GM21723 (cell line): ENCODE results near the gene CLBA1.
"Not testable (repeated sequence)": the region's sequence is repeated elsewhere in the genome, so short reads cannot be mapped to it uniquely, and the experiment has no call there.

Source experiments
- ATAC-seq: cut with Tn5 transposase; IDR thresholded peaks from one replicate; pipeline ENCODE4 v1.9.1; 2021; ENCODE audit warnings: mild to moderate bottlenecking, moderate library complexity; ENCODE audit not compliant: unreplicated experiment

CLBA1 gene

GRCh38 chr14:104985675-104986486 is at the start of gene CLBA1:
Gene CLBA1, plus strand, starts transcription at chr14:104985788. Its CDS starts 644 bp downstream, at chr14:104986432.
- ATAC-seq, result peak; percentile 96

- no peak for ATAC-seq
Observed at GRCh38 chr14:104935955-104936354, 49.6 kb upstream of the CLBA1 start.

- no peak for ATAC-seq
Observed at GRCh38 chr14:104936361-104937155, 49.0 kb upstream of the CLBA1 start.

DNA sequence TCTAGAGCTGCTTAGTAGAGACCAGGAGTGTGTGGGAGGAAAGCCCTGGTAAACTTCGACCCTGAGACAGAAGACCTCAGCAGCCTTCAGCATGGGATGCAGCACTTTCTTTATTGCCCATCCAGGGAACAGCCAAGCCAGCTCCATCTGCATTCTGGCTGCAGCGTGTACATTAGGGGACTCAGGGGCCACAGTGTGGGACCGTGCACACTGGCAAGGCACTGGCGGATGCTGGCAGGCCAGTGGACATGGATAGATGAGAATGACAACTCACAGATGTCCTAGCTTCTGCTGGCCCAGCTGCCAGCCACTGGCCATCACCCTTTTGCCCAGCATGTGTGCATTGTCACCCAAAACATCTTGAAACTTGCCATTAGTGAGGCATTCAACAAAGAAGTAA is 48.4 kb upstream of the CLBA1 start:
- ATAC-seq, result no peak

- ATAC-seq, result no peak
Observed at GRCh38 chr14:104937694-104938365, 47.8 kb upstream of the CLBA1 start.

DNA sequence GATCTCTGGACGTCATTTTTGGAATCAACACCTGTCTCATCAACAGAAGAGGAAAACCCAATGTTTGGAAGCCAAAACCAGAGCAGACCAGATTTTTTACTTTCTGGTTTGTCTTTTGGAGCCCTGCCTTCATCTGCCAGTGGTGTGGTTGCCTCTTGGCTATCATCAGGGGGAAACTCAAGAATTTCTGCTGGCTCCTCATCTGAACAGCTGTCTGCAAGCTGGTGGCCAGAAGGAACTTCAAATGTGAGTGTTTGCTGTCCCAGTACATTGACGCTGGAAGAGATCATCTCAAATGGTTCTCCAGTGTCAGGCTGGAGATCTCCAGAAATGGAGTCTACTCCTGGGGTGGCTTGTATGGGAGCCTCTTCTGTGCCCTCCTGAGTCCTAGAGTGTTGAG is 47.2 kb upstream of the CLBA1 start:
- ATAC-seq, result no peak

DNA sequence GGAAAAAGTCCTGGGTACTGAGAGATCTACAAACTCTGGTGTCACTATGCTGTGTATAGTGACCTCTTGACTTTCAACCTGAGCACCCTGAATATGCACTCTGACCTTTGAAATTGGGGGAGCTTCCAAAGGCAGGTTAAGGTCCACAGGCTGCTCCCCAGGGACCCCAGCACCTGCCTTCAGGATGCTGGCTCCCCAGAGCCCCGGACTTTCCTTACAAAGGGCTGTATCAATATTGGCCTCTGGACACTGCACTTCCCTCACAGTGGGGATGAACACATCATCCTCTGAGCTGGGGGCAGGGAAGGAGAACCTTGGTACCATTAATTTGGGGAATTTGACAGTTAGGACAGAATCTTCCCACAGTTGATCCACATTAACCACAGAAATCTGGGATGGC is 46.6 kb upstream of the CLBA1 start:
- ATAC-seq, result no peak

- no peak for ATAC-seq
Observed at GRCh38 chr14:104939666-104940410, 45.8 kb upstream of the CLBA1 start.

GRCh38 chr14:104940526-104941150 is 45.0 kb upstream of the CLBA1 start:
- ATAC-seq, result no peak

DNA sequence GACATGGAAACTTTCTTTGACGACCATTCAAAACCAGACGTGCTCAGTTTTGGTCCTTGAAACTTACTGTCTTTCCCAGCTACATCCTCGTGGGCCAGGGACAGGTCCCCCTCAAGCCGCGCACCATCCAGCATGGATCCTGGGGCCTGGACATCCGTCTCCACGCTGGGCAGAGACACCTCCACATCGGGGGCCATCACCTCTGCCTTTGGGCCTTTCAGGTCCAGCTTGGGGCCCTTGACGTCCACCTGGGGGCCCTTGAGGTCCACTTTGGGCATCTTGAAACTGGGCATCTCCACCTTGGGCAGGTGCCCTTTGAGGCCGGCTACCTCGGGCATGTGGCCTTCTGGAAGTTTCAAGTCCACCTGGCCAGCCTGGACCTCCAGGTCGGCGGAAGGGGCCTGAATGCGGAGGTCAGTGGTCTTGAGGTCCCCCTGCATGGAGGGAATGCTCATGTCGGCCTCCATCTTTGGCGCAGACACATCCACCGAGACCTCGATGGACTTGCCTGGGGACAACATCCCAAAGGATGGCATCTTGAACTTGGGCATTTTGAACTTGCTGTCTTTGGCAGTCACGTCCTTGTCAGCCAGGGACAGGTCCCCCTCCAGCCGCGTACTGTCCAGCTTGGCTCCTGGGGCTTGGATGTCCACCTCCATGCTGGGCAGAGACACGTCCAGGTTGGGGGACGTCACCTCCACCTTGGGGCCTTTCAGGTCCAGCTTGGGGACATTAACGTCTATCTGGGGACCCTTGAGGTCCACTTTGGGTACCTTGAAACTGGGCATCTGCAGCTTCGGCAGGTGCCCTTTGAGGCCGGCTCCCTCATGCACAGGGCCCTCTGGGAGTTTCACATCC is 43.9 kb upstream of the CLBA1 start:
- no peak for ATAC-seq

- no peak for ATAC-seq
Observed at GRCh38 chr14:104942586-104942985, 43.0 kb upstream of the CLBA1 start.

DNA sequence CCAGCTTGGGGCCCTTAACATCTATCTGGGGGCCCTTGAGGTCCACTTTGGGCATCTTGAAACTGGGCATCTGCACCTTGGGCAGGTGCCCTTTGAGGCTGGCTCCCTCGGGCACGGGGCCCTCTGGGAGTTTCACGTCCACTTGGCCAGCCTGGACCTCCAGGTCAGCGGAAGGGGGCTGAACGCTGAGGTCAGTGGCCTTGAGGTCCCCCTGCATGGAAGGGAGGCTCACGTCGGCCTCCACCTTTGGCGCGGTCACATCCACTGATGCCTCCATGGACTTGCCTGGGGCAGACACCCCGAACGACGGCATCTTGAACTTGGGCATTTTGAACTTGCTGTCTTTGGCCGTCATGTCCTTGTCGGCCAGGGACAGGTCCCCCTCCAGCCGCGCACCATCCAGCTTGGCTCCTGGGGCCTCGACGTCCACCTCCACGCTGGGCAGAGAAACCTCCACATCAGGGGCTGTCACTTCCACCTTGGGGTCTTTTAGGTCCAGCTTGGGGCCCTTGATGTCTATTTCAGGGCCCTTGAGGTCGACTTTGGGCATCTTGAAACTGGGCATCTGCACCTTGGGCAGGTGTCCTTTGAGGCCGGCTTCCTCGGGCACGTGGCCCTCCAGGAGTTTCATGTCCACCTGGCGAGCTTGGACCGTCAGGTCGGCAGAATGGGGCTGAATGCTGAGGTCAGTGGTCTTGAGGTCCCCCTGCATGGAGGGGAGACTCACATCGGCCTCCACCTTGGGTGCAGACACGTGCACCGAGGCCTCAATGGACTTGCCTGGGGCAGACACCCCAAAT is 42.2 kb upstream of the CLBA1 start:
- ATAC-seq, result not testable (repeated sequence)

- ATAC-seq, result not testable (repeated sequence)
Observed at GRCh38 chr14:104944016-104944308, 41.6 kb upstream of the CLBA1 start.

DNA sequence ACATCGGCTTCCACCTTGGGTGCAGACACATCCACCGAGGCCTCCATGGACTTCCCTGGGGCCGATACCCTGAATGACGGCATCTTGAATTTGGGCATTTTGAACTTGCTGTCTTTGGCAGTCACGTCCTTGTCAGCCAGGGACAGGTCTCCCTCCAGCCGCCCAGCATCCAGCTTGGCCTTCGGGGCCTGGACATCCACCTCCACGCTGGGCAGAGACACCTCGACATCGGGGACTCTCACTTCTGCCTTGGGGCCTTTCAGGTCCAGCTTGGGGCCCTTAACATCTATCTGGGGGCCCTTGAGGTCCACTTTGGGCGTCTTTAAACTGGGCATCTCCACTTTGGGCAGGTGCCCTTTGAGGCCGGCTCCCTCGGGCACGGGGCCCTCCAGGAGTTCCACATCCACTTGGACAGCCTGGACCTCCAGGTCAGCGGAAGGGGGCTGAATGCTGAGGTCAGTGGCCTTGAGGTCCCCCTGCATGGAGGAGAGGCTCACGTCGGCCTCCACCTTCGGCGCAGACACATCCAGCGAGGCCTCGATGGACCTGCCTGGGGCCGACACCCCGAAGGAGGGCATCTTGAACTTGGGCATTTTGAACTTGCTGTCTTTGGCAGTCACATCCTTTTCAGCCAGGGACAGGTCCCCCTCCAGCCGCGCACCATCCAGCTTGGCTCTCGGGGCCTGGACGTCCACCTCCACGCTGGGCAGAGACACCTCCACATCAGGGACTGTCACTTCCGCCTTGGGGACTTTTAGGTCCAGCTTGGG is 41.0 kb upstream of the CLBA1 start:
- ATAC-seq, result not testable (repeated sequence)

DNA sequence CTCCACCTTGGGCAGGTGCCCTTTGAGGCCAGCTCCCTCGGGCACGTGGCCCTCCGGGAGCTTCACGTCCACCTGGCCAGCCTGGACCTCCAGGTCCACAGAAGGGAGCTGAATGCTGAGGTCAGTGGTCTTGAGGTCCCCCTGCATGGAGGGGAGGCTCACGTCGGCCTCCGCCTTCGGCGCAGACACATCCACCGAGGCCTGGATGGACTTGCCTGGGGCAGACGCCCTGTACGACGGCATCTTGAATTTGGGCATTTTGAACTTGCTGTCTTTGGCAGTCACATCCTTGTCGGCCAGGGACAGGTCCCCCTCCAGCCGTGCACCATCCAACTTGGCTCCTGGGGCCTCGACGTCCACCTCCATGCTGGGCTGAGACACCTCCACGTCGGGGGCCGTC is 40.3 kb upstream of the CLBA1 start:
- not testable (repeated sequence) for ATAC-seq

DNA sequence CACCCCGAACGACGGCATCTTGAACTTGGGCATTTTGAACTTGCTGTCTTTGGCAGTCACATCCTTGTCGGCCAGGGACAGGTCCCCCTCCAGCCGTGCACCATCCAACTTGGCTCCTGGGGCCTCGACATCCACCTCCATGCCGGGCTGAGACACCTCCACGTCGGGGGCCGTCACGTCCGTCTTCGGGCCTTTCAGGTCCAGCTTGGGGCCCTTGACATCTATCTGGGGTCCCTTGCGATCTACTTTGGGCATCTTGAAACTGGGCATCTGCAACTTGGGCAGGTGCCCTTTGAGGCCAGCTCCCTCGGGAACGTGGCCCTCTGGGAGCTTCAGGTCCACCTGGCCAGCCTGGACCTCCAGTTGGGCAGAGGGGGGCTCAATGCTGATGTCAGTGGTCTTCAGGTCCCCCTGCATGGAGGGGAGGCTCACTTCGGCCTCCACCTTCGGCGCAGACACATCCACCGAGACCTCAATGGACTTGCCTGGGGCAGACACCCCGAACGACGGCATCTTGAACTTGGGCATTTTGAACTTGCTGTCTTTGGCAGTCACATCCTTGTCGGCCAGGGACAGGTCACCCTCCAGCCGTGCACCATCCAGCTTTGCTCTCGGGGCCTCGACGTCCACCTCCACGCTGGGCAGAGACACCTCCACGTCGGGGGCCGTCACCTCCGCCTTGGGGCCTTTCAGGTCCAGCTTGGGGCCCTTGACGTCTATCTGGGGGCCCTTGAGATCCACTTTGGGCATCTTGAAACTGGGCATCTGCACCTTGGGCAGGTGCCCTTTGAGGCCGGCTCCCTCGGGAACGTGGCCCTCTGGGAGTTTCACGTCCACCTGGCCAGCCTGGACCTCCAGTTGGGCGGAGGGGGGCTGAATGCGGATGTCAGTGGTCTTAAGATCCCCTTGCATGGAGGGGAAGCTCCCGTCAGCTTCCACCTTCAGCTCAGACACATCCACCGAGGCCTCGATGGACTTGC is 39.3 kb upstream of the CLBA1 start:
- ATAC-seq, result not testable (repeated sequence)

DNA sequence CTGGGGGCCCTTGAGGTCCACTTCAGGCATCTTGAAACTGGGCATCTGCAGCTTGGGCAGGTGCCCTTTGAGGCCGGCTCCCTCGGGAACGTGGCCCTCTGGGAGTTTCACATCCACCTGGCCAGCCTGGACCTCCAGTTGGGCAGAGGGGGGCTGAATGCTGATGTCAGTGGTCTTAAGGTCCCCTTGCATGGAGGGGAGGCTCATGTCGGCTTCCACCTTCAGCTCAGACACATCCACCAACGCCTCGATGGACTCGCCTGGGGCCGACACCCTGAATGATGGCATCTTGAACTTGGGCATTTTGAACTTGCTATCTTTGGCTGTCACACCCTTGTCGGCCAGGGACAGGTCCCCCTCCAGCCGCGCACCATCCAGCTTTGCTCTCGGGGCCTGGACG is 38.4 kb upstream of the CLBA1 start:
- not testable (repeated sequence) for ATAC-seq
